Measurements from ENCODE around the gene KCNK18. TPM values are rescaled to one million over a fixed set of nuclear protein-coding genes. Genes with fewer than 3 reads are reported as not detected.
"Not testable (repeated sequence)": the region's sequence is repeated elsewhere in the genome, so short reads cannot be mapped to it uniquely, and the experiment has no call there.

Gene KCNK18
- total RNA-seq, 2 experiments from 2014 or later: not detected

DNA sequence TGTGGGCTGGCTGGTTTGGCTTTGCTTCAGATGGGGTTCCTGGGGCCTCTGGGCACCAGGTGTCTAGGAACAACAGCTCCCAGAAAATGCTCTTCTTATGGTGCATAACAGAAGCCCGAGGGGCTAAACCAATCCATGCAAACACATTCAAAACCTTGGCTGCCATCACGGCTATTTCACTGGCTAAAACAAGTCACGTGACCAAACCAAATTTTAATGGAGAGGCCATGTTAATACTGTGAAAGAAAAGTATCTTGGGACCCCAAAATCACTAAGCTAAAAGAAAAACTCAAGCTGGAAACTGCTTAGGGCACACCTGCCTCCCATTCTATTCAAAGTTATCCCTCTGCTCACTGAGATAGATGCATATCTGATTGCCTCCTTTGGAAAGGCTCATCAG, 19.1 kb upstream of the KCNK18 start:
- Mint-ChIP-seq H3K27ac (no peak overlapping the region), H3K27me3 (peaks cover 19% of the 10 kb centered on the region), H3K36me3 (ENCODE audit: low read depth) (no peaks in the 10 kb centered on the region), H3K4me3 (no peak overlapping the region), H3K9me3 (no peaks in the 10 kb centered on the region), H3K4me1 (peaks cover 19% of the 10 kb centered on the region)
- CTCF ChIA-PET: interaction anchor here (0.7 kb wide), 1 partner anchor 39 kb away, joined by 3 read pairs; no protein-coding TSS in a partner anchor
- POLR2A ChIA-PET: no interaction called here
- no peak for DNase-seq

DNA sequence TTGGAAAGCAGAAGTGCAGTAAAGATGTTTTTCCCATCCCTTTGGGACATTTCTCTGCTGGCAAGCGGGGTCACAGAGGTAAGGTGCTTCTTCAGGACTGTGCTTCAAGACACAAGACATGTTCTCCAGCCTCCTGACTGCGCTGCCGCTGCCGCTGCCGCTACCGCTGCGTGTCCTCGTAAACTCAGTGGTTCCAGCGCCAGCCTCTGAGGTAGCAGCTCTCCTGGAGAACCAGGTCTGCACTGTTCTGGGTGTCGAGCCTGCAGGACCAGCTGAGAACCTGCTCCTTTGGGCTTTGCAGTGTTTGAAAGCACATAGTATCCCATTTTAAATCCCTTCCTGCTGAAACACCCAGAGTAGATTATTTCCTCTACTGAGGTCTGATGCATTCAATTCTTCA, 13.0 kb upstream of the KCNK18 start:
- ChIA-PET POLR2A (no interaction called here), CTCF (interaction anchor here (1.3 to 4.5 kb wide), 3 partner anchors 9 to 396 kb away, joined by 5 to 26 read pairs (median 6); no protein-coding TSS in a partner anchor)
- Mint-ChIP-seq H3K4me1 (no peaks in the 10 kb centered on the region), H3K27me3 (peaks cover 9% of the 10 kb centered on the region), H3K4me3 (no peak overlapping the region), H3K36me3 (ENCODE audit: low read depth) (no peaks in the 10 kb centered on the region), H3K27ac (no peak overlapping the region), H3K9me3 (no peaks in the 10 kb centered on the region)
- DNase-seq: no peak

GRCh38 chr10:117184821-117185220, 12.5 kb upstream of the KCNK18 start:
- Mint-ChIP-seq H3K4me1 (no peaks in the 10 kb centered on the region), H3K36me3 (ENCODE audit: low read depth) (no peaks in the 10 kb centered on the region), H3K27me3 (peaks cover 8% of the 10 kb centered on the region), H3K9me3 (no peaks in the 10 kb centered on the region), H3K27ac (no peak overlapping the region), H3K4me3 (no peak overlapping the region)
- ChIA-PET POLR2A (no interaction called here), CTCF (interaction anchor here (1.3 to 4.5 kb wide), 2 partner anchors 10 to 397 kb away, joined by 5 to 26 read pairs; no protein-coding TSS in a partner anchor)
- no peak for DNase-seq

DNA sequence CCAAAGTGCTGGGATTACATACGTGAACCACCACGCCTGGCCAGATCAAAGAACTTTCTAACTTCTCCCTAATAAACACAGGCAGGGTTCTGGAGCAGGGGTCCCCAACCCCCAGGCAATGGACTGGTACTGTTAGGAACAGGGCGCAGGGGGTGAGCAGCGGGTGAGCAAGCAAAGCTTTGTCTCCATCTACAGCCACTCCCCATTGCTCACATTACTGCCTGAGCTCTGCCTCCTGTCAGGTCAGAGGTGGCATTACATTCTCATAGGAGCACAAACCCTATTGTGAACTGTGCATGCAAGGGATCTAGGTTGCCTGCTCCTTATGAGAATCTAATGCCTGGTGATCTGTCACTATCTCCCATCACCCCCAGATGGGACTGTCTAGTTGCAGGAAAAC, 11.5 kb upstream of the KCNK18 start:
- H3K27me3 Mint-ChIP-seq; DNase-seq; H3K36me3 Mint-ChIP-seq (ENCODE audit: low read depth); H3K4me3 Mint-ChIP-seq; POLR2A ChIA-PET; H3K4me1 Mint-ChIP-seq; H3K9me3 Mint-ChIP-seq; H3K27ac Mint-ChIP-seq: not testable (repeated sequence)
- CTCF ChIA-PET: interaction anchor here (1.8 to 4.5 kb wide), 2 partner anchors 11 to 31 kb away, joined by 7 to 26 read pairs; no protein-coding TSS in a partner anchor

DNA sequence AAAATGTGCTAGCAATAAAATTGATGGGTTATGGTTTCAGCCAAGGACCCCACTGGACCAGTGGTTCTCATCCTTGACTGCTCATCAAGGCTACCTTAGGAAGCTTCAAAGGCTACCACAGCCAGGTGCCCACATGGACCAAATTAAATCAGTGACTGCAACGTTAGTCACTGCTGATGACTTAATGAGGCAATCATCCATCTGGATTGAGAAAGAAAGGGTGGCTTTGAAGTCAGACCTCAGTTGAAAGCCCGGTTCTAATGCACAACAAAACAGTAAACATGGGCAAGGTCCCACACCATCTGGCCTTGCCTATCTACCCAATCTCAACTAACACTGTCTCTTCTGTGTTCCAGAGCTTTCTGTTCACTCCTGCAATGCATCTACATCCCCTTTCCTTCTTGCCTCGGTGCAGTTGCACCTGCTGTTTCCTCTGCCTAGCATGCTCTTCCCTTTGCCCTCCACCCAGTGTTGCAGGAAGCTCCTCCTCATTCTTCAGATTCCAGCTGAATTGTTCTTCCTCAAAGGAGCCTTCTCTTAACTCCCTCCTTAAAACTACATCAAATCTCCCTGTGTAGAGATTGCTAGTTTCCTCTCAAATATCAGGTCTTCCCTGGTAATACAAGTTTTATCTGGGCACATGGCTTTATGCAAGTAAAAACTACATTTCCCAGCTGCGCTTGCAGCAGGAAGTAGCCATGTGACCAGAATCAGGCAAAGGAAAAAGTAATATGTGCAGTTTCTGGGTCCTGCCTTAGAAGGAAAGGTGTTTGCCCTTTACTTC, 10.3 kb upstream of the KCNK18 start:
- no peaks in the 10 kb centered on the region for H3K9me3 Mint-ChIP-seq
- DNase-seq: no peak
- H3K27ac Mint-ChIP-seq: no peak overlapping the region
- CTCF ChIA-PET: interaction anchor here (1.8 to 4.5 kb wide), 2 partner anchors 12 to 30 kb away, joined by 7 to 26 read pairs; no protein-coding TSS in a partner anchor
- no peak overlapping the region for H3K4me3 Mint-ChIP-seq
- no peaks in the 10 kb centered on the region for H3K4me1 Mint-ChIP-seq
- no peaks in the 10 kb centered on the region for H3K27me3 Mint-ChIP-seq
- POLR2A ChIA-PET: no interaction called here
- H3K36me3 Mint-ChIP-seq (ENCODE audit: low read depth): no peaks in the 10 kb centered on the region

DNA sequence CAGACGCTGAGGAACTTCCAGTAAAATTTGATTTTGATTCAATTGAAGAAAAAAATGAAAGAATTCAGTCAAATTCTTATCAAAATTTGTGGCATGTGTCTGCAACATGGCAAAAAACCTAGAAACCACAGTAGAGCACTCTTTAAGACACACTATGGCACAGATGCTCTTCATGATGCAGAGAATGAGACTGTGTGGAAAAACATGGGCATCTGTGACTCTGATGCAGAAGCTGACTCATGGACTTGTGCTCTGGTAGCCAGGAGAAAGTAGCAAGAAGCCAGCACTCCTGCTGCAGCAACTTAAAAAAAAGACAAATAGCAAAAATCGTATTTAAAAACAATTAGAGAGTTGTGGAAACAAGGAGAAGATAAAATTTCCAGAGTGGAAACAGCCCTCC, 8.9 kb upstream of the KCNK18 start:
- no peak for DNase-seq
- Mint-ChIP-seq H3K36me3 (ENCODE audit: low read depth) (no peaks in the 10 kb centered on the region), H3K9me3 (no peaks in the 10 kb centered on the region), H3K27me3 (no peaks in the 10 kb centered on the region), H3K4me1 (no peaks in the 10 kb centered on the region), H3K27ac (no peak overlapping the region), H3K4me3 (no peak overlapping the region)
- POLR2A ChIA-PET: no interaction called here
- CTCF ChIA-PET: interaction anchor here (4.5 kb wide), 1 partner anchor 13 kb away, joined by 26 read pairs; no protein-coding TSS in a partner anchor

GRCh38 chr10:117189557-117189956, 7.7 kb upstream of the KCNK18 start:
- POLR2A ChIA-PET: no interaction called here
- DNase-seq: no peak

GRCh38 chr10:117198088-117198487, 799 bp downstream of the KCNK18 start:
- Mint-ChIP-seq H3K9me3 (no peaks in the 10 kb centered on the region), H3K4me1 (no peaks in the 10 kb centered on the region), H3K36me3 (ENCODE audit: low read depth) (no peaks in the 10 kb centered on the region), H3K4me3 (no peak overlapping the region), H3K27me3 (no peaks in the 10 kb centered on the region), H3K27ac (no peak overlapping the region)
- ChIA-PET CTCF (interaction anchor here (1.4 kb wide), 1 partner anchor 23 kb away, joined by 4 read pairs; no protein-coding TSS in a partner anchor), POLR2A (no interaction called here)
- DNase-seq: no peak

More at GRCh38 chr10:117189557-117189956, 7.7 kb upstream of the KCNK18 start:
- no peaks in the 10 kb centered on the region for H3K27me3 Mint-ChIP-seq
- no peak overlapping the region for H3K27ac Mint-ChIP-seq
- no peaks in the 10 kb centered on the region for H3K4me1 Mint-ChIP-seq
- H3K36me3 Mint-ChIP-seq (ENCODE audit: low read depth): no peaks in the 10 kb centered on the region
- no peak overlapping the region for H3K4me3 Mint-ChIP-seq
- CTCF ChIA-PET: no interaction called here
- H3K9me3 Mint-ChIP-seq: no peaks in the 10 kb centered on the region

DNA sequence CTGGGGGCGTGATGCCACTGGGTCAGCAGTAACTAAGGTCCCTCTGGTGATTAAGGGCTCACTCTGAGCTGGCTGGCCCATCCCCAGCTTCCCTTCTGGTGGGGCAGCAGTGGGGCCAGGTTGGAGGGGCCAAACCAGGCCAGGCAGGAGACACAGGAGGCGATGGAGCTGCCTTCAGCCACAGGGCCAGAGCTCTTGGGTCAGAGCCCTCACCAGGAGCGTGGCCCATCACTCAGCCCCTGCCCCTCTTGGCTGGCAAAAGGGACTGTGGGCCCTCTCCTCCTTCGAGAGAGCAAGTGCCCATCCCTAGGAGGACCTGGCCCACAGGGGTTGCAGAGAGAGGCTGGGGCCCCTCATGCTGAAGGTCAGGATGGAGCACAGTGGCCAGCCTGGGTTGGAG, 4.5 kb downstream of the KCNK18 start:
- ChIA-PET POLR2A (no interaction called here), CTCF (no interaction called here)
- Mint-ChIP-seq H3K27me3 (peaks cover 3% of the 10 kb centered on the region), H3K27ac (no peak overlapping the region), H3K36me3 (ENCODE audit: low read depth) (no peaks in the 10 kb centered on the region), H3K4me3 (no peak overlapping the region), H3K9me3 (no peaks in the 10 kb centered on the region), H3K4me1 (no peaks in the 10 kb centered on the region)
- DNase-seq: no peak

DNA sequence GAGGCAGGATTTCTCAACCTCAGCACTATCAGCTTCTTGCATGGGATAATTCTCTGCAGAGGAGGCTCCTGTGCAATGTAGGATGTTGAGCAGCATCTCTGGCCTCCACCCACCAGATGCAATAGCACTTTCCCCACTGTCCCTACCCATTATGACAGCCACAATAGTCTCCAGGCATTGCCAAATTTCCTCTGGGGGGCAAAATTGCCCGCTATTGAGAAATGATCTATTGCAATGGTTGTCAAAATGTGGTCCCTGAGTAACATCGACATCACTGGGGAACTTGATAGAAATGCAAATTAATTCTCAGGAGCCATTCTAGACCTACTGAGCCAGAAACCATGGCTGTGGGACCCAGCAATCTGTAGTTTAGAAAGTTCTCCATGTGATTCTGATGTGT, 7.0 kb downstream of the KCNK18 start:
- H3K4me1 Mint-ChIP-seq: no peaks in the 10 kb centered on the region
- H3K36me3 Mint-ChIP-seq (ENCODE audit: low read depth): no peaks in the 10 kb centered on the region
- peaks cover 3% of the 10 kb centered on the region for H3K27me3 Mint-ChIP-seq
- H3K9me3 Mint-ChIP-seq: no peaks in the 10 kb centered on the region
- ChIA-PET CTCF (interaction anchor here (2.1 kb wide), 1 partner anchor 13 kb away, joined by 11 read pairs; no protein-coding TSS in a partner anchor), POLR2A (no interaction called here)
- DNase-seq: no peak
- H3K4me3 Mint-ChIP-seq: no peak overlapping the region
- no peak overlapping the region for H3K27ac Mint-ChIP-seq

DNA sequence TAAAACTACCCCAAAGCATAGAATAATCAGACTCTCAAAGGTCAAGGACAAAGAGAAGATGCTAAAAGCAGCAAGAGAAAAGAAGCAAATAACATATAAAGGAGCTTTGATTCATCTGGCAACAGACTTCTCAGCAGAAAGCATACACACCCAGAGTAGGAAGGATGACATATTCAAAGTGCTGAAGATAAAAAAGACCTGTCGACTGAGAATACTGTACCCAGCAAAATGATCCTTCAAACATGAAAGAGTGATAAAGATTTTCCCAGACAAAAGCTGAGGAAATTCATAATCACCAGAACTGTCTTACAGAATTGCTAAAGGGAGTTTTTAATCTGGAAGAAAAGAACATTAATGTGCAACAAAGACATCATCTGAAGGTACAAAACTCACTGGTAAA, 14.9 kb downstream of the KCNK18 start:
- CTCF ChIA-PET: no interaction called here
- H3K9me3 Mint-ChIP-seq: peaks cover 10% of the 10 kb centered on the region
- no peaks in the 10 kb centered on the region for H3K36me3 Mint-ChIP-seq (ENCODE audit: low read depth)
- no peak overlapping the region for H3K4me3 Mint-ChIP-seq
- peaks cover 4% of the 10 kb centered on the region for H3K4me1 Mint-ChIP-seq
- no peak overlapping the region for H3K27ac Mint-ChIP-seq
- peaks cover 38% of the 10 kb centered on the region for H3K27me3 Mint-ChIP-seq
- no peak for DNase-seq
- POLR2A ChIA-PET: no interaction called here

DNA sequence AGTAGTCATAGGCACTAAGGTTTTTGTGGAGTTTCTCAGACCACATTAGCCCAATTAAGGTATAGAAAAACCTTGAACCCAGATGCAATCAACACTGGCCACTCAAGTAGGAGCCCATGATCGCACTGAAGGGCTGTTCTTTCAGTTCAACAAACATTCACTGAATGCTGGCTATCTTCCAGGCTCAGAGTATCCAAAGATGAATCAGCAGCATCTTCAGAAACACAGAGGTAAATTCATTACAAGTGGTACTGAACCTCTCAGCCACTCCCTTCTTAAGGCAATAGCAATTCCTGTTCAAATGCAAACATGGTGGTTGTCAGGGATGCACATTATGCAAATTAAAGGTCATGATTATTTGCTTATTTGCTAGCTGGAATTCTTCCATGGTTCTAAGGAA, 17.1 kb downstream of the KCNK18 start:
- Mint-ChIP-seq H3K27ac (no peak overlapping the region), H3K27me3 (peaks cover 42% of the 10 kb centered on the region), H3K36me3 (ENCODE audit: low read depth) (no peaks in the 10 kb centered on the region), H3K4me1 (peaks cover 7% of the 10 kb centered on the region), H3K4me3 (no peak overlapping the region), H3K9me3 (peaks cover 10% of the 10 kb centered on the region)
- ChIA-PET CTCF (interaction anchor here (0.6 kb wide), 1 partner anchor 40 kb away, joined by 3 read pairs; no protein-coding TSS in a partner anchor), POLR2A (no interaction called here)
- no peak for DNase-seq

- Mint-ChIP-seq H3K9me3 (peaks cover 10% of the 10 kb centered on the region), H3K4me1 (peaks cover 7% of the 10 kb centered on the region), H3K4me3 (no peak overlapping the region), H3K27ac (no peak overlapping the region), H3K36me3 (ENCODE audit: low read depth) (no peaks in the 10 kb centered on the region), H3K27me3 (peaks cover 41% of the 10 kb centered on the region)
- DNase-seq: no peak
- ChIA-PET CTCF (no interaction called here), POLR2A (no interaction called here)
Measured at GRCh38 chr10:117215079-117215478, 17.8 kb downstream of the KCNK18 start.

DNA sequence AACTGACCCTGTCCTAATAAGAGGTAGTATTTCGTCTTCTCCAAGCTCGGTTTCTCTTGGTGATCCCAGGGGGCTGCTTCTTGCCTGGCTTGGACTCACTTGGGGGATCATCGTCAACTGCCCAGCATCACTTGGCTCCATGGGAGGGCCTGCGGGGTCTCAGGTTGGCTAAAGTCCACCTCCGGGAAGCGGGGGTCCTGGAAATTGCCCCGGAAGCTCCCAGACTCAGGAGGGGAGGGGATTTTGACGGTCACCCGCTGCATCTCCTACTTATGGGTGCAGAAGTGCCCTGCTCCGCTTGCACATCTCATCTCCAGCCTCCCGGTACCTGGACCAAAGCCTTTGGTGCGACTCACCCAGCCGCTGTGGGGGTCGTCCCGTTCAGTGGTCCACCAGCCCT, 18.7 kb downstream of the KCNK18 start:
- POLR2A ChIA-PET: interaction anchor here (1.2 to 1.7 kb wide), 3 partner anchors 103 to 158 kb away, joined by 3 to 10 read pairs (median 7); no protein-coding TSS in a partner anchor
- peaks cover 36% of the 10 kb centered on the region for H3K27me3 Mint-ChIP-seq

More for the DNA sequence above, 18.7 kb downstream of the KCNK18 start:
- Mint-ChIP-seq H3K9me3 (peaks cover 10% of the 10 kb centered on the region), H3K4me3 (no peak overlapping the region), H3K36me3 (ENCODE audit: low read depth) (no peaks in the 10 kb centered on the region), H3K27ac (no peak overlapping the region), H3K4me1 (peaks cover 7% of the 10 kb centered on the region)
- no peak for DNase-seq
- CTCF ChIA-PET: interaction anchor here (0.6 to 4.2 kb wide), 38 partner anchors 8 to 428 kb away, joined by 3 to 107 read pairs (median 6); no protein-coding TSS in a partner anchor

All from activated CD4-positive, alpha-beta memory T cell treated with anti-CD3 and anti-CD28 coated beads, Interleukin-2, amount 10 ng/mL, durations not matched to agents 7 days and 5 days (primary cell).